Keratinocyte (primary cell): Measurements from ENCODE around the gene IGSF1.

Source experiments
- EZH2 ChIP-seq: IDR thresholded peaks from one replicate; pipeline ENCODE4 v1.6.1; 2012; ENCODE audit warnings: inconsistent platforms, mild to moderate bottlenecking, low read length, moderate library complexity
- TF ChIP-seq, protein P1 (sequence below), 3 experiments: IDR thresholded peaks in 1 of 3; conservative IDR thresholded peaks in 1 of 3; optimal IDR thresholded peaks in 1 of 3; 2 replicates in 2 of 3; 3 replicates in 1 of 3; pipeline versions ENCODE3 to v1.5.1; 2011; ENCODE audit warnings: low read length in 3 of 3, mild to moderate bottlenecking in 3 of 3, moderate library complexity in 2 of 3, control low read depth in 1 of 3, inconsistent platforms in 1 of 3; ENCODE audit not compliant: insufficient read depth in 2 of 3; ENCODE audit errors: extremely low read depth in 1 of 3

DNA sequence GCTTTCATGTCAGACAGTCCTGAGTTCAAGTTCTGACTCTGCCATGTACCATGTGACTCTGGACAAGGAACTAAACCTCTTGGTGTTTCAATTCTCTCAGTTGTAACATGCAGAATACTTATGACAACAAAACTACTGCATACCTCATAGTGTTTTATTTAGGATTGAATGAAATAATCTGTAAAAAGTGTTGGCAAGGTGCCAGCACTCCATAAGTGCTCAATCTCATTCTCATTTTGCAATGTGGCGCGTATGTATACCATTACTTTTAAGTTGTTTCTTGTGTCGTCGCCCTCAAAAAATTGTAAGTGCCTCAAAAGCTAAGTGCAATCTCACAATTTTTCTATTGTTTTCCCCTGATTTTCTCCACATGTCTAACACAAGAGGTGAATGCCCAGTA is 62.5 kb downstream of the IGSF1 start:
- TF ChIP-seq EZH2 = no peak
- TF ChIP-seq, protein P1, sequence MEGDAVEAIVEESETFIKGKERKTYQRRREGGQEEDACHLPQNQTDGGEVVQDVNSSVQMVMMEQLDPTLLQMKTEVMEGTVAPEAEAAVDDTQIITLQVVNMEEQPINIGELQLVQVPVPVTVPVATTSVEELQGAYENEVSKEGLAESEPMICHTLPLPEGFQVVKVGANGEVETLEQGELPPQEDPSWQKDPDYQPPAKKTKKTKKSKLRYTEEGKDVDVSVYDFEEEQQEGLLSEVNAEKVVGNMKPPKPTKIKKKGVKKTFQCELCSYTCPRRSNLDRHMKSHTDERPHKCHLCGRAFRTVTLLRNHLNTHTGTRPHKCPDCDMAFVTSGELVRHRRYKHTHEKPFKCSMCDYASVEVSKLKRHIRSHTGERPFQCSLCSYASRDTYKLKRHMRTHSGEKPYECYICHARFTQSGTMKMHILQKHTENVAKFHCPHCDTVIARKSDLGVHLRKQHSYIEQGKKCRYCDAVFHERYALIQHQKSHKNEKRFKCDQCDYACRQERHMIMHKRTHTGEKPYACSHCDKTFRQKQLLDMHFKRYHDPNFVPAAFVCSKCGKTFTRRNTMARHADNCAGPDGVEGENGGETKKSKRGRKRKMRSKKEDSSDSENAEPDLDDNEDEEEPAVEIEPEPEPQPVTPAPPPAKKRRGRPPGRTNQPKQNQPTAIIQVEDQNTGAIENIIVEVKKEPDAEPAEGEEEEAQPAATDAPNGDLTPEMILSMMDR (optimal IDR thresholded peaks at IDR 0.05 in 1 of 3, IDR thresholded peaks at IDR 0.05 in 1 of 3, conservative IDR thresholded peaks at IDR 0.05 in 1 of 3; ENCODE audit: extremely low read depth in 1 of 3, insufficient read depth in 2 of 3, low read length in 3 of 3) = no peak
